ENCODE data around the gene LIPC.
A peak's percentile ranks its signal among the peaks of the same experiment; 100 is the strongest.

The LIPC gene

GRCh38 chr15:58431221-58432149 is at the start of gene LIPC:
Gene LIPC (plus strand): TSS chr15:58431991. CDS start chr15:58432033, 42 bp downstream.
- Histone ChIP-seq H3K4me1 (peaks cover 59% of the 10 kb centered on the region), H3K9me3 (peaks cover 10% of the 10 kb centered on the region), H4K20me1 (no peaks in the 10 kb centered on the region), H3K4me2 (peak within 1 kb of the TSS; percentile 86), H3K27me3 (0 out of 2 replicates have a peak, but pooled peaks cover 5% of the 10 kb centered on the region), H3K9ac (no peak within 1 kb of the TSS), H3K4me3 (no peak within 1 kb of the TSS), H3K27ac (no peak within 1 kb of the TSS), H3K36me3 (no peaks in the 10 kb centered on the region)
- no peak for TF ChIP-seq Cebpa-rat (IDR thresholded peaks at IDR 0.05)

- H3K36me3 ChIP-seq, result no peaks in the 10 kb centered on the region
- H3K4me2 ChIP-seq, result no peak overlapping the region
- no peak overlapping the region for H3K9ac ChIP-seq
- no peak for TF ChIP-seq Cebpa-rat (IDR thresholded peaks at IDR 0.05)
- H3K27me3 ChIP-seq, result no peaks in the 10 kb centered on the region
- no peak overlapping the region for H3K4me3 ChIP-seq
- H3K4me1 ChIP-seq, result peaks cover 14% of the 10 kb centered on the region
- no peak overlapping the region for H3K27ac ChIP-seq
- H4K20me1 ChIP-seq, result no peaks in the 10 kb centered on the region
- peaks cover 10% of the 10 kb centered on the region for H3K9me3 ChIP-seq
These were observed 47.9 kb upstream of the LIPC start for GRCh38 chr15:58383876-58384275.

- H3K4me2 ChIP-seq, result no peak overlapping the region
- H3K27ac ChIP-seq, result no peak overlapping the region
- H3K27me3 ChIP-seq, result no peaks in the 10 kb centered on the region
- peaks cover 10% of the 10 kb centered on the region for H3K9me3 ChIP-seq
- no peak overlapping the region for H3K9ac ChIP-seq
- peaks cover 14% of the 10 kb centered on the region for H3K4me1 ChIP-seq
- H4K20me1 ChIP-seq, result no peaks in the 10 kb centered on the region
- H3K4me3 ChIP-seq, result no peak overlapping the region
- no peak for TF ChIP-seq Cebpa-rat (IDR thresholded peaks at IDR 0.05)
- H3K36me3 ChIP-seq, result no peaks in the 10 kb centered on the region
These were observed 47.1 kb upstream of the LIPC start for GRCh38 chr15:58384667-58385066.

GRCh38 chr15:58386081-58386480 is 45.7 kb upstream of the LIPC start:
- Histone ChIP-seq H3K4me1 (peaks cover 14% of the 10 kb centered on the region), H3K4me3 (no peak overlapping the region), H3K9me3 (peaks cover 10% of the 10 kb centered on the region), H3K36me3 (no peaks in the 10 kb centered on the region), H3K9ac (no peak overlapping the region), H3K27ac (no peak overlapping the region), H3K4me2 (no peak overlapping the region), H3K27me3 (no peaks in the 10 kb centered on the region), H4K20me1 (no peaks in the 10 kb centered on the region)
- TF ChIP-seq Cebpa-rat (IDR thresholded peaks at IDR 0.05), result no peak

- Histone ChIP-seq H3K9me3 (peaks cover 10% of the 10 kb centered on the region), H3K4me2 (no peak overlapping the region), H3K27me3 (no peaks in the 10 kb centered on the region), H3K4me1 (peaks cover 14% of the 10 kb centered on the region), H3K36me3 (no peaks in the 10 kb centered on the region), H4K20me1 (no peaks in the 10 kb centered on the region), H3K27ac (no peak overlapping the region), H3K9ac (no peak overlapping the region), H3K4me3 (no peak overlapping the region)
- TF ChIP-seq Cebpa-rat (IDR thresholded peaks at IDR 0.05), result no peak
These were observed 45.1 kb upstream of the LIPC start for GRCh38 chr15:58386641-58387040.

GRCh38 chr15:58387130-58387529 is 44.7 kb upstream of the LIPC start:
- peaks cover 16% of the 10 kb centered on the region for H3K4me1 ChIP-seq
- H4K20me1 ChIP-seq, result no peaks in the 10 kb centered on the region
- H3K4me2 ChIP-seq, result no peak overlapping the region
- no peak overlapping the region for H3K9ac ChIP-seq
- H3K4me3 ChIP-seq, result no peak overlapping the region
- H3K27ac ChIP-seq, result no peak overlapping the region
- H3K36me3 ChIP-seq, result no peaks in the 10 kb centered on the region
- peaks cover 10% of the 10 kb centered on the region for H3K9me3 ChIP-seq
- no peaks in the 10 kb centered on the region for H3K27me3 ChIP-seq
- no peak for TF ChIP-seq Cebpa-rat (IDR thresholded peaks at IDR 0.05)

GRCh38 chr15:58388211-58388610 is 43.6 kb upstream of the LIPC start:
- no peak overlapping the region for H3K9ac ChIP-seq
- no peak overlapping the region for H3K27ac ChIP-seq
- H3K27me3 ChIP-seq, result no peaks in the 10 kb centered on the region
- peaks cover 10% of the 10 kb centered on the region for H3K9me3 ChIP-seq
- H3K36me3 ChIP-seq, result no peaks in the 10 kb centered on the region
- H3K4me1 ChIP-seq, result peaks cover 20% of the 10 kb centered on the region
- H3K4me2 ChIP-seq, result no peak overlapping the region
- TF ChIP-seq Cebpa-rat (IDR thresholded peaks at IDR 0.05), result no peak
- no peak overlapping the region for H3K4me3 ChIP-seq
- H4K20me1 ChIP-seq, result no peaks in the 10 kb centered on the region

GRCh38 chr15:58390118-58390517 is 41.7 kb upstream of the LIPC start:
- Histone ChIP-seq H3K27ac (no peak overlapping the region), H3K27me3 (no peaks in the 10 kb centered on the region), H3K36me3 (no peaks in the 10 kb centered on the region), H3K4me3 (no peak overlapping the region), H4K20me1 (no peaks in the 10 kb centered on the region), H3K4me1 (peaks cover 12% of the 10 kb centered on the region; the same call in 1 of the 2 replicates), H3K4me2 (no peak overlapping the region), H3K9me3 (no peaks in the 10 kb centered on the region; the same call in 1 of the 2 replicates), H3K9ac (no peak overlapping the region)
- TF ChIP-seq Cebpa-rat (IDR thresholded peaks at IDR 0.05), result no peak

GRCh38 chr15:58390655-58391054 is 41.1 kb upstream of the LIPC start:
- no peaks in the 10 kb centered on the region for H3K36me3 ChIP-seq
- H3K9ac ChIP-seq, result no peak overlapping the region
- peaks cover 12% of the 10 kb centered on the region; the same call in 1 of the 2 replicates for H3K4me1 ChIP-seq
- H4K20me1 ChIP-seq, result no peaks in the 10 kb centered on the region
- H3K4me2 ChIP-seq, result no peak overlapping the region
- no peak overlapping the region for H3K4me3 ChIP-seq
- H3K27me3 ChIP-seq, result no peaks in the 10 kb centered on the region
- H3K27ac ChIP-seq, result no peak overlapping the region
- no peak for TF ChIP-seq Cebpa-rat (IDR thresholded peaks at IDR 0.05)
- no peaks in the 10 kb centered on the region; the same call in 1 of the 2 replicates for H3K9me3 ChIP-seq

- H3K27me3 ChIP-seq, result no peaks in the 10 kb centered on the region
- no peak overlapping the region for H3K4me2 ChIP-seq
- H3K9me3 ChIP-seq, result no peaks in the 10 kb centered on the region; the same call in 1 of the 2 replicates
- no peak overlapping the region for H3K4me3 ChIP-seq
- no peak for TF ChIP-seq Cebpa-rat (IDR thresholded peaks at IDR 0.05)
- peaks cover 12% of the 10 kb centered on the region; the same call in 1 of the 2 replicates for H3K4me1 ChIP-seq
- no peak overlapping the region for H3K27ac ChIP-seq
- H3K36me3 ChIP-seq, result no peaks in the 10 kb centered on the region
- no peaks in the 10 kb centered on the region for H4K20me1 ChIP-seq
- no peak overlapping the region for H3K9ac ChIP-seq
These were observed 40.7 kb upstream of the LIPC start for GRCh38 chr15:58391088-58391487.
